HG03342 (cell line): ENCODE measurements around the gene CUBN.

ENCODE experiments used
- ATAC-seq: cut with Tn5 transposase; IDR thresholded peaks from one replicate; pipeline ENCODE4 v1.9.1; 2021; ENCODE audit warnings: mild to moderate bottlenecking, moderate library complexity; ENCODE audit not compliant: unreplicated experiment

Gene CUBN

GRCh38 chr10:16798571-16798970 lies 331.0 kb downstream of the CUBN start:
- ATAC-seq: no peak

DNA sequence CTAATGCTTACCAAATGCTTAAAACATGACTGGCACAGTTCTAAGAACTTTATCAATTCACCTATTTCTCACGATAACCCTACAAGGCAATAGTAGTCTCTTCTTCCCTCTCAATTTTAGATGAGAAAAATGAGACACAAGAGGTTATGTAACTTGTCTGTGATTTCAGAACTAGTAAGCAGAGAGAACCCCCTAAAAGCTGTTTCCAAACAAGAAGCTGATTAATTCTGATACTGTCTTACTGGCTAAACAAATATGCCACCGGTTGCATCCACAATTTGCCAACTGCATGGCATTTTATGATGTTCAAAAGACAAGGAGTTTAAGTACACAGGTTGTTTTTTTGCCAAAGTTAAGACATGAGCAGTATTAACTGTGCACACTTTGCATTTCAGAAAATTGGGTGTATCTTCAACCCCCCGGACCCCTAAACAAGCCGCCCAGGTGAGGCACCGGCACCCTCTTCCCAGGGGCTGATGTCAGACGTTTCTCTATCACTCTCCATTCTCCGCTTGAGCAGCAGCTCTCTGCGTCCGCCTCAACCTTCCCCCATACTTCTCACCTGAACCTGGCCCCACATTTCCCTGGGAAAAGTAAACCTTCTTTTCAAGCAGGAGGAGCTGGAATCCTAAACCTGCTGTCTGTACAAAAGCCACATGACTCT lies 334.1 kb downstream of the CUBN start:
- ATAC-seq: no peak

- no peak for ATAC-seq
Observed at GRCh38 chr10:16794005-16794404, 335.6 kb downstream of the CUBN start.

DNA sequence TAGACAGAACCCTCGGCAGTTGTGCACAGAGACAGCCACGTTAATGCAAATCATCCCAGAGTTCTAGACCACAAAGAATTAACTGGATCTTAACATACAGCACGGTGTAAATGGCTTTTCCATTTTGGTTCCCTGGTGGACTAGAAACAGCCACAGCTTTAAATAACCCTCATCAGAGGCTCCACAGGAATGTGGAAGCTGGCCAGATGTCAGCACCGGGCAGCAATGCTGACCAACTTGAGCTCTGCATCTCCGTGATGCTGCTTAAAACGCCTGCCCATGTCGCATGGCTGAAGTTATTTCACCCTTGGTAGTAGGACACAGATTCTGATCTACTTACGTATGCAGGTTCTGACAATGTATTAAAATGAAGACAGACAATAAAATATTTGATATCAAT lies 336.9 kb downstream of the CUBN start:
- no peak for ATAC-seq

- ATAC-seq: no peak
Observed at GRCh38 chr10:16789765-16790164, 339.8 kb downstream of the CUBN start.

DNA sequence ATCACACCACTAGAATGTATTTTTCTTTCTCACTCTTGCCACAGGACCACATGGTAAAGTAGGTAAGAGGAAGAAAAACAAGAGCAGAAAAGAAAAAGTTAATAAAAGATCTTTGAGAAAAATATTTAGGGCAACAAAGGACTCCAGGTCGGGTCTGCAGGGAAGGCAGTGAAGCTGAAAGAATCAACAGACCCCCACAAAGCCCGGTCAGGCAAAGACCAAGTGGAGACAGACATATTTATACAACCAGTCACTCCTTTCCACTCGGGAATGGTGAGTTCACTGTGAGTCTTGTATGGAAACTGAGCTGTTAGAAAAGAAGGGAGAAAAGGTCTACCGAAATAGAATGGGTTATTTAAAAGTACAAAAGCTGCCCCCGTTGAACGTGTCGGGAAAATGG lies 340.4 kb downstream of the CUBN start:
- no peak for ATAC-seq

GRCh38 chr10:16788778-16789177 lies 340.8 kb downstream of the CUBN start:
- no peak for ATAC-seq

DNA sequence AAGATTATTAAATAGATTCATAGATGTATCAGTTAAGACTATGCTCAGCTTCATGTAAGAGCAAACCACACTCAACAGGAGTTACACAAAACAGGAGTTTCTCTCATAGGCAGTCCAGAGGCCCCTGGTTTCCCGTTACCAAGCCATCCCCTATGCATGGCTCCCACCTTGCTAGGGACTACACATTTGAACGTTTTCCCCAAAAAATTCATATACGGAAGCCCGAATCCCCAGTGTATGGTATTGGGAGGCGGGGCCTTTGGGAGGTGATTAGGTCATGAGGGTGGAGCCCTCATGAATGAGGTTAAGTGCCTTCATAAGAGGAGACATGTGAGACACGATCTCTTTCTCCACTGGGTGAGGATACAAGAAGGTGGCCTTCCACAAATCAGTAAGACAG lies 341.5 kb downstream of the CUBN start:
- no peak for ATAC-seq

- peak; percentile 77 for ATAC-seq
Observed at GRCh38 chr10:16787361-16787791, 342.2 kb downstream of the CUBN start.

- no peak for ATAC-seq
Observed at GRCh38 chr10:16780338-16780880, 349.2 kb downstream of the CUBN start.

DNA sequence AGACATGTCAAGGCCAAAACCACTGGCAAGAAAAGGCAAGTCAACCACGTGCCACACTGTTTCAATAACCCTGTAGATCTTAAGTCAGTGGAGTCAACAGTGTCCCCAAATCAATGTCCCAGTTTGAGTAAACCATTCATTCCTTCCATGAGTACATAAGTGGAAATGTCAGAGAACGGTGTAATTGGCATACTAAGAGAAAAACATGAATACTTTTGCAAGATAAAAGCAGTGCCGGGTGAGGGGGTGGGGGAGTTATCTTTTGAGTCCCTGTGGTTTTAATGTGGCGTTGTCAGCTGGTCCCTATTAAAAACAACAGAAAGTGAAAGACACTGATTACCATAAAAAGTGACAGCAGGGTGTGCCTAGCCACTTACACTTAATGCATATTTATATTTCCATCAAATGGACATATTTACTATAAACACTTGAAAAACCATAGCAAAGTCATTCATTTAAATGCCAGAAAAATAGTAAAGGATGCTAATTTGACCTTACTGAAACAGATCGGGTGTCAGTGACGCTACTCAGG lies 350.2 kb downstream of the CUBN start:
- peak; percentile 67 for ATAC-seq

- peak; percentile 51 for ATAC-seq
Observed at GRCh38 chr10:16777473-16778370, 351.9 kb downstream of the CUBN start.

- no peak for ATAC-seq
Observed at GRCh38 chr10:16776896-16777295, 352.7 kb downstream of the CUBN start.
